DND-41 (cell line): ENCODE data around the gene TMED6.

Experiments
- ATAC-seq: fragments of 200-7000 bp; cut with Tn5 transposase; 3 replicates; pipeline ENCODE4 v1.9.1; 2021; ENCODE audit warnings: low read depth; ENCODE audit not compliant: insufficient read depth
- DNase-seq: peaks from one replicate; pipeline ENCODE4 v3.0.0-alpha.2; 2020
- H2AFZ ChIP-seq: 2 replicates; pipeline ENCODE4 v1.6.0; 2012; ENCODE audit warnings: low read depth, low read length
- H3K27ac ChIP-seq: 2 replicates; pipeline ENCODE4 v1.5.1; 2012; ENCODE audit warnings: low read length, inconsistent platforms
- H3K27me3 ChIP-seq: fragments of 200-600 bp; sonication (generic); 2 replicates; pipeline ENCODE4 v1.6.0; 2012; ENCODE audit warnings: low read length, mild to moderate bottlenecking, inconsistent platforms; ENCODE audit not compliant: insufficient read depth, poor library complexity
- H3K36me3 ChIP-seq: 2 replicates; pipeline ENCODE4 v1.5.1; 2012; ENCODE audit warnings: low read length, inconsistent platforms; ENCODE audit not compliant: insufficient read depth
- H3K4me1 ChIP-seq: 2 replicates; pipeline ENCODE4 v1.5.1; 2012; ENCODE audit warnings: mild to moderate bottlenecking, low read length; ENCODE audit not compliant: insufficient read depth
- H3K4me2 ChIP-seq: 2 replicates; pipeline ENCODE4 v1.6.0; 2012; ENCODE audit warnings: mild to moderate bottlenecking, moderate library complexity, low read length, inconsistent platforms; ENCODE audit not compliant: insufficient read depth
- H3K4me3 ChIP-seq, 2 experiments: fragments of 200-600 bp in 1 of 2; shearing (Covaris generic) in 1 of 2; 2 replicates each; pipeline ENCODE4 v1.5.1; 2012 to 2016; ENCODE audit warnings: inconsistent platforms in 2 of 2, low read length in 2 of 2, mild to moderate bottlenecking in 2 of 2, low read depth in 1 of 2, moderate library complexity in 1 of 2
- H3K79me2 ChIP-seq: 2 replicates; pipeline ENCODE4 v1.6.0; 2012; ENCODE audit warnings: low read length, inconsistent platforms; ENCODE audit not compliant: insufficient read depth
- H3K9ac ChIP-seq: 2 replicates; pipeline ENCODE4 v1.6.0; 2012; ENCODE audit warnings: low read depth, mild to moderate bottlenecking, inconsistent platforms, low read length, moderate library complexity
- H3K9me3 ChIP-seq: 2 replicates; pipeline ENCODE4 v1.5.1; 2012; ENCODE audit warnings: low read length, moderate library complexity, mild to moderate bottlenecking, inconsistent platforms; ENCODE audit not compliant: insufficient read depth, severe bottlenecking
- H4K20me1 ChIP-seq: 2 replicates; pipeline ENCODE4 v1.6.0; 2012; ENCODE audit warnings: low read length; ENCODE audit not compliant: insufficient read depth
- EZH2 ChIP-seq: IDR thresholded peaks from 3 replicates; pipeline ENCODE4 v1.6.1; 2012; ENCODE audit warnings: borderline replicate concordance, low read depth, mild to moderate bottlenecking, moderate library complexity, low read length, inconsistent platforms; ENCODE audit not compliant: severe bottlenecking
- TF ChIP-seq, protein P1 (sequence below): IDR thresholded peaks from 2 replicates; pipeline ENCODE4 v1.5.1; 2012; ENCODE audit warnings: borderline replicate concordance, low read length, moderate library complexity, mild to moderate bottlenecking; ENCODE audit not compliant: poor library complexity, severe bottlenecking; ENCODE audit errors: extremely low read depth

The TMED6 gene

GRCh38 chr16:69319381-69319780, 32.2 kb downstream of the TMED6 start:
- DNase-seq (no peak), ATAC-seq (no peak)
- no peak overlapping the region for H3K4me2 ChIP-seq
- no peak overlapping the region for H2AFZ ChIP-seq
- no peak for TF ChIP-seq EZH2
- TF ChIP-seq, protein P1, sequence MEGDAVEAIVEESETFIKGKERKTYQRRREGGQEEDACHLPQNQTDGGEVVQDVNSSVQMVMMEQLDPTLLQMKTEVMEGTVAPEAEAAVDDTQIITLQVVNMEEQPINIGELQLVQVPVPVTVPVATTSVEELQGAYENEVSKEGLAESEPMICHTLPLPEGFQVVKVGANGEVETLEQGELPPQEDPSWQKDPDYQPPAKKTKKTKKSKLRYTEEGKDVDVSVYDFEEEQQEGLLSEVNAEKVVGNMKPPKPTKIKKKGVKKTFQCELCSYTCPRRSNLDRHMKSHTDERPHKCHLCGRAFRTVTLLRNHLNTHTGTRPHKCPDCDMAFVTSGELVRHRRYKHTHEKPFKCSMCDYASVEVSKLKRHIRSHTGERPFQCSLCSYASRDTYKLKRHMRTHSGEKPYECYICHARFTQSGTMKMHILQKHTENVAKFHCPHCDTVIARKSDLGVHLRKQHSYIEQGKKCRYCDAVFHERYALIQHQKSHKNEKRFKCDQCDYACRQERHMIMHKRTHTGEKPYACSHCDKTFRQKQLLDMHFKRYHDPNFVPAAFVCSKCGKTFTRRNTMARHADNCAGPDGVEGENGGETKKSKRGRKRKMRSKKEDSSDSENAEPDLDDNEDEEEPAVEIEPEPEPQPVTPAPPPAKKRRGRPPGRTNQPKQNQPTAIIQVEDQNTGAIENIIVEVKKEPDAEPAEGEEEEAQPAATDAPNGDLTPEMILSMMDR: no peak
- peaks cover 86% of the 10 kb centered on the region for H4K20me1 ChIP-seq
- H3K9me3 ChIP-seq: no peaks in the 10 kb centered on the region
- peaks cover 95% of the 10 kb centered on the region for H3K36me3 ChIP-seq
- H3K4me3 ChIP-seq: no peak overlapping the region
- no peak overlapping the region for H3K27ac ChIP-seq
- H3K4me1 ChIP-seq: peaks cover 4% of the 10 kb centered on the region; the same call in 1 of the 2 replicates
- no peak overlapping the region for H3K9ac ChIP-seq
- no peaks in the 10 kb centered on the region for H3K27me3 ChIP-seq
- H3K79me2 ChIP-seq: peaks cover 79% of the 10 kb centered on the region

GRCh38 chr16:69318911-69319289, 32.7 kb downstream of the TMED6 start:
- H4K20me1 ChIP-seq: peaks cover 86% of the 10 kb centered on the region
- H3K27me3 ChIP-seq: no peaks in the 10 kb centered on the region
- no peaks in the 10 kb centered on the region for H3K9me3 ChIP-seq
- H3K27ac ChIP-seq: no peak overlapping the region
- ATAC-seq (no peak), DNase-seq (no peak)
- H3K36me3 ChIP-seq: peaks cover 95% of the 10 kb centered on the region
- H2AFZ ChIP-seq: no peak overlapping the region
- H3K79me2 ChIP-seq: peaks cover 79% of the 10 kb centered on the region
- H3K4me3 ChIP-seq: no peak overlapping the region
- no peak for TF ChIP-seq EZH2
- no peak overlapping the region for H3K9ac ChIP-seq
- peaks cover 8% of the 10 kb centered on the region; the same call in 1 of the 2 replicates for H3K4me1 ChIP-seq
- no peak overlapping the region for H3K4me2 ChIP-seq

- DNase-seq (no peak), ATAC-seq (no peak)
- Histone ChIP-seq H3K9me3 (no peaks in the 10 kb centered on the region), H3K9ac (no peak overlapping the region), H3K27me3 (no peaks in the 10 kb centered on the region), H4K20me1 (peaks cover 84% of the 10 kb centered on the region), H2AFZ (no peak overlapping the region), H3K4me1 (peaks cover 7% of the 10 kb centered on the region; the same call in 1 of the 2 replicates), H3K27ac (no peak overlapping the region), H3K4me2 (no peak overlapping the region), H3K79me2 (peaks cover 80% of the 10 kb centered on the region), H3K36me3 (peaks cover 94% of the 10 kb centered on the region), H3K4me3 (no peak overlapping the region)
- TF ChIP-seq, protein P1: no peak
- TF ChIP-seq EZH2: no peak
Observed at GRCh38 chr16:69318177-69318910, 33.2 kb downstream of the TMED6 start.

DNA sequence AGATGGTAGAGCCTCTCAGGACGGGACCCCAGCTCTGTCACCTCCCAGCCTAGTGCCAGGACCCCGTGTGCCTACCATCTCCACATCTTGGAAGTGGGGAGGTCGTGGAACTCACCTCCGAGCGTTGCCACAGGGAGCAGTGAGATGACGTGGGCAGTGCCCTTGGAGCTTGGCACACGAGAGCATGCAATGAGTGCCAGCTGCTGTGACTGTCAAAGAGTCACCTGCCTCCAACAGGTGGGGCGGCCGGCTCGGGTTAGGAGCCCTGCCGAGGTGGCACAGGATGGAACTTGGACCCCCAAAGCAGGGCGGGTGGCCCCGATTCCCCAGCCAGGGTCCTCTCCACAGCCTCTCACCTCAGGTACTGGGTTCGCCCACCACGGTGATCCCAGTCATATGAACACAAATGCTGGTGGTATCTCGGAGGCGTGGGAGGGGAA, 35.0 kb downstream of the TMED6 start:
- peaks cover 82% of the 10 kb centered on the region for H3K36me3 ChIP-seq
- H3K4me1 ChIP-seq: peaks cover 19% of the 10 kb centered on the region
- no peak overlapping the region for H3K4me3 ChIP-seq
- no peak overlapping the region for H2AFZ ChIP-seq
- H4K20me1 ChIP-seq: peaks cover 78% of the 10 kb centered on the region
- no peaks in the 10 kb centered on the region for H3K27me3 ChIP-seq
- peaks cover 80% of the 10 kb centered on the region for H3K79me2 ChIP-seq
- ATAC-seq (no peak), DNase-seq (no peak)
- H3K9ac ChIP-seq: no peak overlapping the region
- TF ChIP-seq, protein P1: no peak
- TF ChIP-seq EZH2: no peak
- no peaks in the 10 kb centered on the region for H3K9me3 ChIP-seq
- no peak overlapping the region for H3K4me2 ChIP-seq
- H3K27ac ChIP-seq: no peak overlapping the region
